Caki2 (cell line): ENCODE data around the gene TLE1. TPM values are rescaled to one million over a fixed set of nuclear protein-coding genes. Genes with fewer than 3 reads are reported as not detected.

Source experiments
- DNase-seq: peaks from one replicate; pipeline ENCODE4 v3.0.0-alpha.2; 2015; ENCODE audit warnings: low read depth
- in situ Hi-C: cut with HindIII; loops from 2 replicates; pipeline ENCODE4 v1.10.0; 2016; ENCODE audit warnings: low sequenced_read_pairs, low pct_unique_long_range_greater_than_20kb, mixed read lengths
- total RNA-seq: library from RNA; depleted of rRNA; stranded (reverse); fragments of >200 nt; shearing (Covaris generic); gene quantifications from 2 replicates; pipeline ENCODE4 v1.2.3, GENCODE V29; 2014; ENCODE audit warnings: low replicate concordance

Gene TLE1
- total RNA-seq, 1 experiment from 2014 or later = 67.8 TPM

DNA sequence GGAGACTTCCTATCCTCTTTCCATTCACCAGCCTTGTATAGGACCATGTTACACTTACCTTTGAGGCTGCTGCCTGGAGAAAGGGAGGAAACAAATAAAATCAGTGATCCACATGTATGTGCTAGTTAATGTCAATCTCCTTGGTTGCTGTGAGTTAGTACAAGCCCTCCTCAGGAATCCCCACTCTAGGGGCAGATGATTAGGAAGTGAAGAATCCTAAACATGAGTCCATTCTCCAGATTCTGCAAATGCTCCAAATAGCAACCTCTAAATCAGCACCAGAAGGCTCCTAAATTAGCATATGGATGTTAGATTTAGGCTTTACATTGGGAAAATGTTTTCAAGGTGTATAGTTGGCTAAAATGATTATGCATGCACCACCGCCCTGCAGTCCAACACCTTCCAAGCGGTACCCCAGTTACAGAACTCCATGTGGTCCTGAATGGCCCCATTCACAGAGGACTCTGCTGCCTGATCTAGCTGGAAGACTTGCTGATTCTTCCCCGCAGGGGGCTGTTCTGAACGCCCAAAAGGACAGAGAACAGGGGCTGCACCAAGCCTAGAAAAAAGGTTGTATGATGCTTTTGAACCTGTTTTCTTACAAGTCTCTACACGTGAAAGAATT lies 123.2 kb downstream of the TLE1 start:
- in situ Hi-C loops = no loop called here
- DNase-seq = no peak

GRCh38 chr9:81565609-81566008 lies 123.7 kb downstream of the TLE1 start:
- in situ Hi-C loops = no loop called here
- DNase-seq = no peak

GRCh38 chr9:81565144-81565543 lies 124.2 kb downstream of the TLE1 start:
- no peak for DNase-seq
- in situ Hi-C loops = no loop called here

GRCh38 chr9:81564632-81565031 lies 124.7 kb downstream of the TLE1 start:
- in situ Hi-C loops = no loop called here

GRCh38 chr9:81563739-81564138 lies 125.6 kb downstream of the TLE1 start:
- in situ Hi-C loops = no loop called here
- no peak for DNase-seq

More at GRCh38 chr9:81564632-81565031, 124.7 kb downstream of the TLE1 start:
- DNase-seq = no peak

DNA sequence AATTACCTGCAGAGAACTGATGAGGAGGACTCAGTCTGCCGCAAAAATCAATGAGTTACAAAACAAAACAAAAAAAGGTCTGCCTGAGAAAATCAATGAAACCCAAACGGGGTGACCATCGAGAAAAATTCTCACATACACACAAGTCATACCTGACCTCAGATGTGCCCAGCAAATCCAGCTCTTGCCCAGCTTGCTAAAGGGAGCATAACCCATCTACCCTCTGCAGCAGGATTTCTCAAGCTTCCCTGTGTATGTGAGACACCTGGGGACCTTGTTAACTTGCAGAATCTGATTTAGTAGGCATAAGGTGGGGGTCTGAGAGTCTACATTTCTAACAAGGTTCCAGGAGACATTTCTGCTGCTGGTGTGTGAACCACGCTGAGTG lies 126.3 kb downstream of the TLE1 start:
- in situ Hi-C loops = no loop called here

GRCh38 chr9:81562231-81563019 lies 126.9 kb downstream of the TLE1 start:
- peak; percentile 84 for DNase-seq
- in situ Hi-C loops = no loop called here

More for the DNA sequence above, 126.3 kb downstream of the TLE1 start:
- DNase-seq = no peak

- in situ Hi-C loops = no loop called here
- no peak for DNase-seq
Observed at GRCh38 chr9:81560851-81561732, 128.3 kb downstream of the TLE1 start.

GRCh38 chr9:81559709-81560108 lies 129.6 kb downstream of the TLE1 start:
- peak; percentile 84 for DNase-seq
- in situ Hi-C loops = no loop called here

GRCh38 chr9:81559197-81559596 lies 130.2 kb downstream of the TLE1 start:
- DNase-seq = no peak
- in situ Hi-C loops = no loop called here

- peak; percentile 59 for DNase-seq
- in situ Hi-C loops = no loop called here
Observed at GRCh38 chr9:81558091-81558830, 131.1 kb downstream of the TLE1 start.

GRCh38 chr9:81557452-81558090 lies 131.8 kb downstream of the TLE1 start:
- no peak for DNase-seq
- in situ Hi-C loops = no loop called here

GRCh38 chr9:81556923-81557322 lies 132.4 kb downstream of the TLE1 start:
- DNase-seq = no peak
- in situ Hi-C loops = no loop called here

DNA sequence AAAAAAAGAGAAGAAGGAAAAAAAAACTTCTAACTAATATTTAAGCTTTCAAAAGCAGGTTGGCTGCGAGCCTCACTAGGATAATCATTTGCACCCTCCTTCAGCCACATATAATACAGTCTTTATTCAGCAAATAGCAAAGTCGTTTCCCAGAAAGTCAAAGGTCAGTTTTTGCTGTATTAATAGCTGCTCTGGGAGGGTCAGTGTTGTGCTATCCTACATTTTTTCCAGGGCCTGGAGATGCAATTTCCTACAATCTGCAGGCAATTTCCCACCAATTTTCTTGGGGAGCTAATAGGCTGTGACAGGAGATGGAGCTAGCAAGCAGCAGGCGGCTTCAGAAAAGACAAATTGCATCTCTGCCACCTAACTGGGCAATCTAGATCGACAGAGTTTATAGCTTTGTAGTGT lies 136.8 kb downstream of the TLE1 start:
- no peak for DNase-seq
- in situ Hi-C loops = no loop called here

GRCh38 chr9:81550207-81550583 lies 139.2 kb downstream of the TLE1 start:
- DNase-seq = no peak
- in situ Hi-C loops = no loop called here

DNA sequence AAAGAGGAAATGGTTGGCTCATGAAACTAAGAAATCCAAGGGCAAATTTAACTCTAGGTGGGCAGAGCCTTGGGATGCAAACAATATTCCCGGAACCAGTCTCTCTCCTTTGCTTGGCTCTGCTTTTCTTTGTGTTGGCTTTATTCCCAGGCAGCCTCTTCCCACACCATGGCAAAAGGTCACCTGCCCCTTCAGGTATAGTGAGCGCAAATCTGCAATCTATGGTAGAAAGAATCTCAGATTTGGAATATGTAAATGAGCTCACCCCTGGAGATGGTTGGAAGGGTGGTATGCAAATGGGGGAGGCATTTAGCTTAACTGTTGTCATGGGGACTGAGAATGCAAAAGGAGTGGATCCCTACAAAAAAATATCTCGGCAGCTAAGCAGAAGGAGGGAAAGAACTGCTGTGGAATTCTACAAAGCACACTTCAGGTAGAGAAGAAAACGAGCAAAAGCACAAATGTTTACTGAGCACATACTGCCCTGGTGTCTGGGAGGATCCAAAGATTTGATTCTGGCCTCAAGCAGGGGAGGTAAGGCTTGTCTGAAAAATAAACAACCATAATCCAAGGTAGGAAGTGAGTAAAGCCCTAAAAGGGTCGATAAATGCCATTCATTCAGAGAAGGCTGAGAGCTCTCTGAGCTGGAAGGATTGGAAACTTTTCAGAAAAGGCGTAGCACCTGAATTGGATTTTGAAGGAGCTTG lies 139.7 kb downstream of the TLE1 start:
- no peak for DNase-seq
- in situ Hi-C loops = no loop called here

- no peak for DNase-seq
- in situ Hi-C loops = no loop called here
Observed at GRCh38 chr9:81548911-81549310, 140.4 kb downstream of the TLE1 start.
